ENCODE measurements around the gene NUDT22. TPM values are rescaled to one million over a fixed set of nuclear protein-coding genes. Genes with fewer than 3 reads are reported as not detected.
A peak's percentile ranks its signal among the peaks of the same experiment; 100 is the strongest.

The NUDT22 gene, protein sequence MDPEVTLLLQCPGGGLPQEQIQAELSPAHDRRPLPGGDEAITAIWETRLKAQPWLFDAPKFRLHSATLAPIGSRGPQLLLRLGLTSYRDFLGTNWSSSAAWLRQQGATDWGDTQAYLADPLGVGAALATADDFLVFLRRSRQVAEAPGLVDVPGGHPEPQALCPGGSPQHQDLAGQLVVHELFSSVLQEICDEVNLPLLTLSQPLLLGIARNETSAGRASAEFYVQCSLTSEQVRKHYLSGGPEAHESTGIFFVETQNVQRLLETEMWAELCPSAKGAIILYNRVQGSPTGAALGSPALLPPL
- total RNA-seq (10 to 100 TPM; 71.7 to 82.1 (median 78.1) TPM), polyA plus RNA-seq (65.7 TPM)
- long read RNA-seq, donor 1, transcript NUDT22-201 (6 exons, 1,094 nt), result major isoform, 50 of 153 reads
- long read RNA-seq, donor 1, transcript NUDT22-204 (5 exons, 986 nt), result minor isoform, 10 of 153 reads
- long read RNA-seq, donor 1, partial matches to known transcripts, result 74 of 153 reads
- long read RNA-seq, donor 1, other reads (novel, unspliced or antisense), result 19 of 153 reads
- long read RNA-seq, donor 2, transcript NUDT22-204 (5 exons, 986 nt), result minor isoform, 10 of 73 reads
- long read RNA-seq, donor 2, transcript NUDT22-201 (6 exons, 1,094 nt), result major isoform, 25 of 73 reads
- long read RNA-seq, donor 2, partial matches to known transcripts, result 17 of 73 reads
- long read RNA-seq, donor 2, other reads (novel, unspliced or antisense), result 20 of 73 reads
- long read RNA-seq, donor 3, transcript NUDT22-201 (6 exons, 1,094 nt), result major isoform, 59 of 155 reads
- long read RNA-seq, donor 3, transcript NUDT22-204 (5 exons, 986 nt), result minor isoform, 7 of 155 reads
- long read RNA-seq, donor 3, partial matches to known transcripts, result 71 of 155 reads
- long read RNA-seq, donor 3, other reads (novel, unspliced or antisense), result 17 of 155 reads
- long read RNA-seq, donor 4, transcript NUDT22-204 (5 exons, 986 nt), result minor isoform, 5 of 54 reads
- long read RNA-seq, donor 4, transcript NUDT22-201 (6 exons, 1,094 nt), result major isoform, 20 of 54 reads
- long read RNA-seq, donor 4, partial matches to known transcripts, result 13 of 54 reads
- long read RNA-seq, donor 4, other reads (novel, unspliced or antisense), result 16 of 54 reads

DNA sequence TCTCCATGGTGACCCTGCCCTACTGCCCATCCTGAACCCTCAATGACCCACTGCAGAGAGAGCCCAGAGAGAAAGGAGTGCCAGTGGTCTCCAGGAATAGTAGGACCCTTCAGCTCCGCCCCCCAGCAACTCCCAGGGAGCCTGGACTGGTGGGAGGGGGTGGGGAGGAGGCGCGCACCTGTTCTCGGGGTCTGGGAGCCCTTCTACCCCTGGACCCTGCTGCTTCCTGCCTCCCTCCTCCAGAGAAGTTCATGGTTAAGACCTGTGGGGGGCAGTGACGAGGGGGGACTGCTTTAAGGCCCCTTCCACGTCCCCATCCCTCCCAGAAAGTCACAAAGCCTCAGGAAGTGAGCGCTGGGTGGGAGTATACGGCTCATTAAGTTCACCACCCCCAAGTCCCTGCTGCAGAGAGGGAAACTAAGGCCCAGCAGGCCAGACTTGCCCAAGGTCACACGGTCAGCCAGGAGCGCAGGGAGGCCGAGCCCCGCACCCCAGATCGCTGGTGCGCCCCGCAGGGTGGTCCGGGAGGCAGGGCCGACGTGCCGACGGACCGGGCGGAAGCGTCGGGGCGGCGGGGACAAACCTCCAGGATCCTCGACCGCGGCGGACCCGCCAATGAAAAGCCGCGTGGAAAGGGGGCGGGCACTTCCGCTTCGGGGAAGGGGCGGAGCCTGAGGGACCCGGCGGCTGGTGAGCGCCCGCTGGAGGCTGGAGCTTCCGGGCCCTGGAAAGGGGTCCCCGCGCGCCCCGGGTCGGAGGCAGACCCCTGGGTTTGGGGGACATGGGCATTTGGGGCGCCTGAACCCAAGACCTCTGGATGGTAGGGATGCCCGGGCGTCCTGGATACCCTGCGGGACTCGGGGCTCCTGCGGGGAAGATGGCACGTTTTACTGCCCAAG, at the start of gene NUDT22, which contains the start of gene TRPT1:
TSS of gene NUDT22 (plus strand) at position 667 of the 899 bp plus-strand sequence. CDS start 379 bp downstream, outside the sequence.
TSS of gene TRPT1 (minus strand) at position 579 of the 899 bp plus-strand sequence. CDS start at position 253, 326 bp downstream.
- under 1% methylated on average over 54 of the region's 54 CpGs for WGBS
- Histone ChIP-seq H3K27ac (ENCODE audit: low read length) (peak within 1 kb of the TSS; percentile 92), H3K4me3 (ENCODE audit: low read length) (peak within 1 kb of the TSS; percentile 56), H3K4me1 (ENCODE audit: control insufficient read depth, insufficient read depth, low read length) (peaks cover 5% of the 10 kb centered on the region), H3K27me3 (ENCODE audit: control insufficient read depth, insufficient read depth) (no peaks in the 10 kb centered on the region), H3K9me3 (ENCODE audit: control insufficient read depth, low read length) (no peaks in the 10 kb centered on the region)
- DNase-seq (peak; percentile 92 to 97 (median 96)), ATAC-seq (peak; percentile 82 to 84)
- intact Hi-C loops (cut with DNase I), result no loop called here

DNA sequence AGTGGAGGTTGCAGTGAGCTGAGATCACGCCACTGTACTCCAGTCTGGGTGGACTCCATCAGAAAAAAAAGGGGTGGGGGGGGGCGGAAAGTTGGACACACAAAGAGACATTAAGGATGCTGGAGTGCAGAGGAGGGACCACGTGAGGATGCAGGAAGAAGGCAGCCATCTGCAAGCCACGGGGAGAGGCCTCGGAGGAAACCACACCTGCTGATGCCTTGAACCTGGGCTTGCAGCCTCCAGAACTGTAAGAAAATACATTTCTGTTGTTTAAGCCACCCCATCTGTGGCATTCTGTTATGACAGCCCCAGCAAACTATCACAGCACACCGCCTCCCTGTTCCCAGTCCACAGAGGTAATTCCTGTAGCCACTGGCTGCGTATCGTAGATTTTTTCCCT, 49.3 kb upstream of the NUDT22 start:
- Histone ChIP-seq H3K4me3 (ENCODE audit: low read length) (no peak overlapping the region), H3K27me3 (ENCODE audit: control insufficient read depth, insufficient read depth) (no peaks in the 10 kb centered on the region), H3K9me3 (ENCODE audit: control insufficient read depth, low read length) (no peaks in the 10 kb centered on the region), H3K27ac (ENCODE audit: low read length) (no peak overlapping the region), H3K4me1 (ENCODE audit: control insufficient read depth, insufficient read depth, low read length) (peaks cover 4% of the 10 kb centered on the region)
- DNase-seq (no peak), ATAC-seq (no peak)
- WGBS, result 86% methylated on average over 8 of the region's 8 CpGs
- intact Hi-C loops (cut with DNase I), result no loop called here

DNA sequence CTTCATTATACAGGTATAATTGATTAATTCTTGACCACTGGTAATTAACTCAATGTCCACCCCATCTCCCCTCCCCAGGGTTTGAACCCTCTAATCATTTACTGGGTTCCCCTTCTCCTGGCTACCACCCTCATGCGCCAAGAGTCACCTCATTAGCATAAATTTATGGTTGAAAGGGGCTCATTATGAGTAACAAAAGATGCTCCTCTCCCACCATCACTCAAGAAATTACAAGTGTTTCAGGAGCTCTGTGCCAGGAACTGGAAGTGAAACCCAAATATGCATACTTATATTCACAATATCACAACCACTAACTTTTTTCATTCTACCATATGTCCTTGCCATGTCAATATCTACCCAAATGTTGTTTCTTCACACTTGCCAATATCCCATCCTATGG, 47.9 kb upstream of the NUDT22 start:
- no peaks in the 10 kb centered on the region for H3K9me3 ChIP-seq (ENCODE audit: control insufficient read depth, low read length)
- H3K27me3 ChIP-seq (ENCODE audit: control insufficient read depth, insufficient read depth), result no peaks in the 10 kb centered on the region
- 94% methylated on average over 1 of the region's 1 CpG for WGBS
- ATAC-seq, result no peak
- no peak for DNase-seq
- H3K4me1 ChIP-seq (ENCODE audit: control insufficient read depth, insufficient read depth, low read length), result peaks cover 4% of the 10 kb centered on the region
- H3K4me3 ChIP-seq (ENCODE audit: low read length), result no peak overlapping the region
- intact Hi-C loops (cut with DNase I), result no loop called here
- H3K27ac ChIP-seq (ENCODE audit: low read length), result no peak overlapping the region

DNA sequence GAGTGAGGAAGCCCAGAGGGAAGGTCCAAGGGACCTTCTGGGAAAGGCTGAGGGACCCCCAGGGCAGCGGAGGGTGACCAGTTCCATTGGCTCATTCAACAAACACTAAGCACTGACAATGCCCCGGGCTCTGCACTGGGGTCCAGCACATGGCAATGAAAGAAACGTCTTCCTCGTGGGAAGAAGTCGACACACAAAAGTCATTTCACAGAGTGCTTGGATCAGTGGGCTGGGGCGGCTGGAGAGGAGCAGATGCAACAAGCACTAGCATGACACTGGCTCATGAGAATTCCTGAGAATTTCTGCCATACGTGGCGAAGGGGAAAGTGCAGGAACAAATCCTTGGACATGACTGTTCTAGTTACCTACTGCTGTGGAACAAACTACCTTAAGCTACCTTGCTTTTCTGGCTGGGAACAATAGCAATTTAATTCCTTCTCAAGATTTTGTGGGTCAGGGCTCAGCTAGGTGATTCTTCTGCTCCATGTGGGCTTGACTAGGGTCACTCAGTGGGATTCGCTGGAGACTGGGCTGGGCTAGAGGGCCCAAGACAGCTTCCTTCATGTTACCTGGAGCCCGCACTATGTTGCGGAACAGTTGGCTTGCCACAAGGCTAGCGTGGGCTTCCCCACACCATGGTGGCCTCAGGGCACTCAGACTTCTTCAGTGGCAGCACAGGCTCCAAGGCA, 47.0 kb upstream of the NUDT22 start:
- Histone ChIP-seq H3K4me3 (ENCODE audit: low read length) (no peak overlapping the region), H3K27ac (ENCODE audit: low read length) (no peak overlapping the region), H3K4me1 (ENCODE audit: control insufficient read depth, insufficient read depth, low read length) (peaks cover 8% of the 10 kb centered on the region), H3K27me3 (ENCODE audit: control insufficient read depth, insufficient read depth) (no peaks in the 10 kb centered on the region), H3K9me3 (ENCODE audit: control insufficient read depth, low read length) (no peaks in the 10 kb centered on the region)
- peak in 1 of 3 donors; percentile 37 for DNase-seq
- intact Hi-C loops (cut with DNase I), result no loop called here
- 96% methylated on average over 12 of the region's 12 CpGs for WGBS
- ATAC-seq, result no peak

DNA sequence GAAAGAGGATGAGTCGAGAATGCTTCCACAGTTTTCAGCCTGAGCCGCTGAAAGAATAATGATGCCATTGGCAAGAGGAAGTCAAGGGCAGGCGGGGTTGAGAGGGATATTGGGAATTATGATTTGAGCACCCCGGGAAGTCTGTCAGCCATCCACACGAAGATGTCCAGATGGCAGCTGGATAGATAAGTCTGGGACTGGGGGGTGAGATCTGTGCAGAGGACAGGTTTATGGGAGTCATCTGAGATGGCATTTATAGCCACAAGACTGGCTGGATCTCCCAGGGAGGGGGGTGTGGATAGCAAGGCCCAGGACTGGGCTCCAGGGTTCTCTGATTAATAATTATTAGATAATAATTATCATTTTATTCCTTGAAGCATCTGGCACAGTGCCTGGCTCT, 45.2 kb upstream of the NUDT22 start:
- no peaks in the 10 kb centered on the region for H3K9me3 ChIP-seq (ENCODE audit: control insufficient read depth, low read length)
- ATAC-seq (no peak), DNase-seq (peak in 1 of 3 donors; percentile 41)
- H3K27me3 ChIP-seq (ENCODE audit: control insufficient read depth, insufficient read depth), result no peaks in the 10 kb centered on the region
- intact Hi-C loops (cut with DNase I), result no loop called here
- WGBS, result 41% methylated on average over 5 of the region's 5 CpGs
- H3K27ac ChIP-seq (ENCODE audit: low read length), result peak overlapping the region; percentile 71
- no peak overlapping the region for H3K4me3 ChIP-seq (ENCODE audit: low read length)
- H3K4me1 ChIP-seq (ENCODE audit: control insufficient read depth, insufficient read depth, low read length), result peaks cover 10% of the 10 kb centered on the region

DNA sequence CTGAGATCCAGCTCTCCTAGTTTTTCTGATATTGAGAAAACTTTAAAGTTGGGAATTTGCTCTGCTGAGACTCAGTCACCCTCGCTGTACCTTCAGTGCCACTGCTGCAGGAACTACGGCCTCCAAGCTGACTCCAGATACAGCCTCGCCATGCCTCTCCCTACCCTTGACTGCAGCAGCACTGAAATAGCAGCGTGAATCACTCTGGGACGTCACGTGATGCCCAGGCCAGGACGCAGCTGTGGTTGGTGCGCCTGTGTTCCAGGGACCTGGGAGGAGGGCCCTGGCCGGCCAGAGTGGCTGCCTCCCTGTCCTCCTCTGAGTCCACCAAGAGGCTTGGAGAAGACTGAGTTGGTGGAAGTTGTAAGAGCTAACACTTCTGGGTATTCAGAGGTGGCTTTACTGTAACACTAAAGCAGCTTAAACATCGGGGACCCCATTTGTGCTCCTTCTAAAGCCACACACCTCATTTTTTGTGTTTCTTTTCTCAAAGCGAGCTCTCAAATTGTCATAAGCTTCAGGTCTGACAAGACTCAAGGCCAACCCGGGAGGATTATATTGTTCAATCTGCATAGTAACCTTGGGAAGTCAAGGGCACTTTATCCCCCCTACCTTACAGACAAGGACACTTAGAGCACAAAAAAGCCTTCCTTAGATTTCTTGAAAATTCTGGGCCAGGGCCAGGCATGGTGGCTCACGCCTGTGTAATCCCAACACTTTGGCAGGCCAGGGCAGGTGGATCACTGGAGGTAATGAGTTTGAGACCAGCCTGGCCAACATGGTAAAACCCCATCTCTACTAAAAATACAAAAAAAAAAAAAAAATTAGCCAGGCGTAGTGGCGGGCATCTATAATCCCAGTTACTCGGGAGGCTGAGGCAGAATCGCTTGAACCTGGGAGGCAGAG, 44.3 kb upstream of the NUDT22 start:
- WGBS, result 40% methylated on average over 17 of the region's 17 CpGs
- H3K27ac ChIP-seq (ENCODE audit: low read length), result peak overlapping the region; percentile 84
- H3K4me1 ChIP-seq (ENCODE audit: control insufficient read depth, insufficient read depth, low read length), result peaks cover 10% of the 10 kb centered on the region
- peak; percentile 94 to 97 (median 96) for DNase-seq
- intact Hi-C loops (cut with DNase I), result no loop called here
- H3K27me3 ChIP-seq (ENCODE audit: control insufficient read depth, insufficient read depth), result no peaks in the 10 kb centered on the region
- peak; percentile 71 to 76 for ATAC-seq
- H3K4me3 ChIP-seq (ENCODE audit: low read length), result no peak overlapping the region
- no peaks in the 10 kb centered on the region for H3K9me3 ChIP-seq (ENCODE audit: control insufficient read depth, low read length)

DNA sequence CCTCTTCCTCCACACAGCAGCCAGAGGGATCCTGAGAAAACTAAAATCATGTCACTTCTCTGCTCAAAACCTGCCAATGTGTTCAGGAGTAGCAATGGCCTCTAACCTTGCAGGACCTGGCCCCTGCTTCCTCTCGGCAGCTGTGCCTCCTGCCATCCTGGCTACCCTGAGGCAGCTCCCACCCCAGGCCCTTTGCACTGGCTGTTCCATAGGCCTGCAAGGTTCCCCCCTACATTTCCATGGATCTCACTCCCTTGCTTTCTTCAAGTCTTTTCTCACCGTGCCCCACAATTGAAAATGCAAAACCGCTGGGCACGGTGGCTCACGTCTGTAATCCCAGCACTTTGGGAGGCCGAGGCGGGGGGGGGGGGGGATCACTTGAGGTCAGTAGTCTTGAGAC, 42.2 kb upstream of the NUDT22 start:
- Histone ChIP-seq H3K27me3 (ENCODE audit: control insufficient read depth, insufficient read depth) (no peaks in the 10 kb centered on the region), H3K9me3 (ENCODE audit: control insufficient read depth, low read length) (no peaks in the 10 kb centered on the region), H3K27ac (ENCODE audit: low read length) (peak overlapping the region; percentile 10), H3K4me3 (ENCODE audit: low read length) (no peak overlapping the region), H3K4me1 (ENCODE audit: control insufficient read depth, insufficient read depth, low read length) (peaks cover 10% of the 10 kb centered on the region)
- intact Hi-C loops (cut with DNase I), result no loop called here
- ATAC-seq, result no peak
- DNase-seq, result peak in 1 of 3 donors; percentile 17
- 85% methylated on average over 7 of the region's 7 CpGs for WGBS

DNA sequence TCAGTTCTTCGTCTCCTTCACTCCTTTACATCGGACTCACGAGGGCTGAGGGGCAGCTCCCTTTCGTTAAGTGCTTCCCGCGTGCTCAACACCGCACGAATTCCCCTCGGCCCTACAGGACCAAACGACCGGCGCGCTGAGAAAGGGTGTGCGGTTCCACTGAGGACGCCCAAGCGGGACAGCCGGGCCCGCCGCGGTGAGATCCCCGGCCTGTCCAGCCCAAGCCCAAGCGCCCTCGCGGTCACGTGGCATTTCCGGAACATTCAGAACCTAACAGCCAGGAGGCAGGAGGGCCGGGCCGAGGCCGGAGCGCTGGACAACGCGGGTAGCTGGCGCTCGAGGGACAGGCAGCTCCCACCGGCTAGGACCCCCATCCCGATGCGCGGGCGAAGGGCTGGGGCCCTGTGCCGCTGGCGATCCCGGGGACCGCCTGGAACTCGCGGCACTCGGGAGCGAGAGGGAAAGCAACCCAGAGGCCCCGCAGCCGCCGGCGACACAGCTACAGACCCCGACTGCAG, 40.8 kb upstream of the NUDT22 start:
- intact Hi-C loops (cut with DNase I), result loop anchor here in 1 of 4 donors (5.0 kb wide), 1 partner anchor 117 kb away; the partner anchor contains the start of gene CATSPERZ
- Histone ChIP-seq H3K9me3 (ENCODE audit: control insufficient read depth, low read length) (no peaks in the 10 kb centered on the region), H3K27me3 (ENCODE audit: control insufficient read depth, insufficient read depth) (no peaks in the 10 kb centered on the region), H3K4me3 (ENCODE audit: low read length) (peak overlapping the region; percentile 54), H3K4me1 (ENCODE audit: control insufficient read depth, insufficient read depth, low read length) (peaks cover 10% of the 10 kb centered on the region), H3K27ac (ENCODE audit: low read length) (peak overlapping the region; percentile 89)
- ATAC-seq (peak; percentile 68 to 79), DNase-seq (peak; percentile 93 to 96 (median 95))
- WGBS, result under 1% methylated on average over 52 of the region's 52 CpGs
